Osteocyte (in vitro differentiated cells): ENCODE data around the gene MYRIP. TPM values are rescaled to one million over a fixed set of nuclear protein-coding genes. Genes with fewer than 3 reads are reported as not detected.
"Not testable (repeated sequence)": the region's sequence is repeated elsewhere in the genome, so short reads cannot be mapped to it uniquely, and the experiment has no call there.

Experiments
- DNase-seq: peaks from one replicate; pipeline ENCODE4 v3.0.0; 2021; ENCODE audit warnings: mixed read lengths; ENCODE audit not compliant: unreplicated experiment; ENCODE audit errors: extremely low spot score
- H3K27ac Mint-ChIP-seq: one replicate; pipeline ENCODE4 v1.8.0; 2021; ENCODE audit warnings: mild to moderate bottlenecking, mixed read lengths; ENCODE audit not compliant: unreplicated experiment
- H3K27me3 Mint-ChIP-seq: one replicate; pipeline ENCODE4 v1.8.0; 2021; ENCODE audit warnings: mixed read lengths; ENCODE audit not compliant: unreplicated experiment
- H3K36me3 Mint-ChIP-seq: one replicate; pipeline ENCODE4 v1.8.0; 2021; ENCODE audit warnings: mixed read lengths; ENCODE audit not compliant: unreplicated experiment
- H3K4me1 Mint-ChIP-seq: one replicate; pipeline ENCODE4 v1.8.0; 2021; ENCODE audit warnings: mixed read lengths; ENCODE audit not compliant: unreplicated experiment
- H3K4me3 Mint-ChIP-seq: one replicate; pipeline ENCODE4 v1.8.0; 2021; ENCODE audit warnings: mild to moderate bottlenecking, moderate library complexity, mixed read lengths; ENCODE audit not compliant: unreplicated experiment
- H3K9me3 Mint-ChIP-seq: one replicate; pipeline ENCODE4 v1.8.0; 2021; ENCODE audit warnings: mixed read lengths; ENCODE audit not compliant: unreplicated experiment
- total RNA-seq: library from RNA; stranded (reverse); gene quantifications from 2 replicates; pipeline ENCODE4 v1.2.1, GENCODE V29; 2021
- TF ChIP-seq, protein P1 (sequence below): fragments of 200-600 bp; sonication (generic); IDR thresholded peaks from 2 replicates; pipeline ENCODE4 v1.5.0; 2021; ENCODE audit warnings: antibody characterized with exemption, mild to moderate bottlenecking, moderate library complexity

The MYRIP gene
- total RNA-seq, 1 donor from 2014 or later = 0.62 TPM

DNA sequence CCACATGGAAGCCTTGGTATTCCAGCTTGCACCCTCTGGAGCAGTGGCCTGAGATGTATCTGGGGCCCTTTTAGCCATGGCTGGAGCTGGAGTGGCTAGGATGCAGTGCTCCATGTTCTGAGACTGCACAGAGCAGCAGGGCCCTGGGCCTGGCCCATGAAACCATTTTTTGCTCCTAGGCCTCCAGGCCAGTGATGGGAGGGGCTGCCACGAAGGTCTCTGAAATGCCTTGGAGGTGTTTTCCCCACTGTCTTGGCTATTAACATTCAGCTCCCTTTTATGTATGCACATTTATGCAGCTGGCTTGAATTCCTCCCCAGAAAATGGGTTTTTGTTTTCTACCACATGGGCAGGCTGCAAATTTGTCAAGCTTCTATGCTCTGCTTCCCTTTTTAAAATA, 43.0 kb upstream of the MYRIP start:
- H3K36me3 Mint-ChIP-seq = no peaks in the 10 kb centered on the region
- H3K27me3 Mint-ChIP-seq = peaks cover 3% of the 10 kb centered on the region
- peaks cover 4% of the 10 kb centered on the region for H3K9me3 Mint-ChIP-seq
- H3K4me3 Mint-ChIP-seq = no peak overlapping the region
- H3K4me1 Mint-ChIP-seq = no peaks in the 10 kb centered on the region
- H3K27ac Mint-ChIP-seq = no peak overlapping the region
- no peak for DNase-seq
- TF ChIP-seq, protein P1, sequence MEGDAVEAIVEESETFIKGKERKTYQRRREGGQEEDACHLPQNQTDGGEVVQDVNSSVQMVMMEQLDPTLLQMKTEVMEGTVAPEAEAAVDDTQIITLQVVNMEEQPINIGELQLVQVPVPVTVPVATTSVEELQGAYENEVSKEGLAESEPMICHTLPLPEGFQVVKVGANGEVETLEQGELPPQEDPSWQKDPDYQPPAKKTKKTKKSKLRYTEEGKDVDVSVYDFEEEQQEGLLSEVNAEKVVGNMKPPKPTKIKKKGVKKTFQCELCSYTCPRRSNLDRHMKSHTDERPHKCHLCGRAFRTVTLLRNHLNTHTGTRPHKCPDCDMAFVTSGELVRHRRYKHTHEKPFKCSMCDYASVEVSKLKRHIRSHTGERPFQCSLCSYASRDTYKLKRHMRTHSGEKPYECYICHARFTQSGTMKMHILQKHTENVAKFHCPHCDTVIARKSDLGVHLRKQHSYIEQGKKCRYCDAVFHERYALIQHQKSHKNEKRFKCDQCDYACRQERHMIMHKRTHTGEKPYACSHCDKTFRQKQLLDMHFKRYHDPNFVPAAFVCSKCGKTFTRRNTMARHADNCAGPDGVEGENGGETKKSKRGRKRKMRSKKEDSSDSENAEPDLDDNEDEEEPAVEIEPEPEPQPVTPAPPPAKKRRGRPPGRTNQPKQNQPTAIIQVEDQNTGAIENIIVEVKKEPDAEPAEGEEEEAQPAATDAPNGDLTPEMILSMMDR = no peak

DNA sequence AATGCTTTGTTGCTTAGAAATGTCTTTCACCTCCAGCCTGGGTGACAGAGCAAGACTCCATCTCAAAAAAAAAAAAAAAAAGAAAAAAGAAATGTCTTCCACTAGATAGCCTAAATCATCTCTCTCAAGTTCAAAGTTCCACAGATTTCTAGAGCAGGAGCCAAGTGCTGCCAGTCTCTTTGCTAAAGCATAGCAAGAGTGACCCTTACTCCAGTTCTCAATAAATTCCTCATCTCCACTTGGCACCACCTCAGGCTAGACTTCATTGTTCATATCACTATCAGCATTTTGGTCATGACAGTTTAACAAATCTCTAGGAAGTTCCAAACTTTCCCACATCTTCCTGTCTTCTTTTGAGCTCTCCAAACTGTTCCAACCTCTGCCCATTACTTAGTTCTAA, 42.5 kb upstream of the MYRIP start:
- H3K27ac Mint-ChIP-seq, H3K9me3 Mint-ChIP-seq, H3K4me1 Mint-ChIP-seq, H3K36me3 Mint-ChIP-seq, H3K4me3 Mint-ChIP-seq, DNase-seq, H3K27me3 Mint-ChIP-seq: not testable (repeated sequence)

DNA sequence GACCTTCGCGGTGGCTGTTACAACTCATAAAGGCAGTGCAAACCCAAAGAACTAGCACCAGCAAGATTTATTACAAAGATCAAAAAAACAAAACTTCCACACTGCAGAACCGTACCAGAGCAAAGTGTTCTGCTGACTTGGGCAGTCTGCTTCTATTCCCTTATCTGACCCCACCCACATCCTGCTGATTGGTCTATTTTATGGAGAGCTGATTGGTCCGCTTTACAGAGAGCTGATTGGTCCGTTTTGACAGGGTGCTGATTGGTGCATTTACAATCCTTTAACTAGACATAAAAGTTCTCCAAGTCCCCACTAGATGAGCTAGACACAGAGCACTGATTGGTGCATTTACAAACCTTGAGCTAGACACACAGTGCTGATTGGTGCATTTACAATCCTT, 31.2 kb upstream of the MYRIP start:
- not testable (repeated sequence) for H3K9me3 Mint-ChIP-seq, H3K27ac Mint-ChIP-seq, DNase-seq, H3K27me3 Mint-ChIP-seq, H3K4me3 Mint-ChIP-seq, H3K36me3 Mint-ChIP-seq, H3K4me1 Mint-ChIP-seq

DNA sequence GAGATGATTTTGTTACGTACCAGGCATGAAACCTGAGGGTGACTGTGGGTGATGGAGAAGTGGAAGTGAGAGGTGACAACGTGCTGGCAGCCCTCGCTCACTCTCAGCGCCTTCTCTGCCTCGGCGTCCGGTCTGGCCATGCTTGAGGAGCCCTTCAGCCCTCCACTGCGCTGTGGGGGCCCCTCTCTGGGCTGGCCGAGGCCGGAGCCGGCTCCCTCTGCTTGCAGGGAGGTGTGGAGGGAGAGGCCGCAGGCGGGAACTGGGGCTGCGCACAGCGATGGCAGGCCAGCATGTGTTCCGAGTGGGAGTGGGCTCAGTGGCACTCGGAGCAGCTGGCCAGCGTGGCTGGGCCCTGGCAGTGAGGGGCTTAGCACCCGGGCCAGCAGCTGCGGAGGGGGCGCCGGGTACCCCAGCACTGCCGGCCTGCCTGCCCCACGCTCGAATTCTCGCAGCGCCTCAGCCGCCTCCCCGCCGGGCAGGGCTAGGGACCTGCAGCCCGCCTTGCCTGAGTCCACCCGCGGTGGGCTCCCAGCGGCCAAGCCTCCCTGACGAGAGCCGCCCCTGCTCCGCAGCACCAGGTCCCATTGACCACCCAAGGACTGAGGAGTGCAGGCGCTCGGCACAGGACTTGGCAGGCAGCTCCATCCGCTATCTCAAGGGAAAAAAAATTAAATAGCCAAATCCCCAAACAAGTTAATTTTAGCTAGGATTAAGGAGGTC, 29.7 kb upstream of the MYRIP start:
- DNase-seq = peak; percentile 86
- Mint-ChIP-seq H3K27ac (no peak overlapping the region), H3K4me3 (no peak overlapping the region), H3K36me3 (no peaks in the 10 kb centered on the region), H3K9me3 (peaks cover 5% of the 10 kb centered on the region), H3K27me3 (peaks cover 7% of the 10 kb centered on the region), H3K4me1 (no peaks in the 10 kb centered on the region)
- TF ChIP-seq, protein P1 = no peak

DNA sequence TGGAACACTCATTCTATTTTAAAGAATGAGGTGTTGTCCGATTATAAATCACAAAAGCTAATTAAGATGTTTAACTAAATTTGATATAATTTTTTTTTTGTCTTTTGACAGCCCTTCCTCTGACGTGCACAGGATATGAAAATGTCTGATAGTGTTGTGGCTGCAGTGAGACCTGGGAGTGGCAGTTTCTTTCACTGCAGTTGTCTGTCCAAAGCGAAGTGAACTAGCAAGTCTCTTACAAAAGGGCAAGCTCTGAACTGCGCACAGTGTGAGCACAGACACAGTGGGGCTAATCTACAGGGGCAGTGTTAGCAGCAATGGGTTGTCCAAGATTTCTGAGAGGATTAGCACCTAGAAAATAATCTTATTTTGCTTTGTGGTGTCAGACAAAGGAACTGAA, 29.1 kb upstream of the MYRIP start:
- no peak overlapping the region for H3K27ac Mint-ChIP-seq
- peaks cover 7% of the 10 kb centered on the region for H3K27me3 Mint-ChIP-seq
- no peak overlapping the region for H3K4me3 Mint-ChIP-seq
- peaks cover 5% of the 10 kb centered on the region for H3K9me3 Mint-ChIP-seq
- TF ChIP-seq, protein P1 = no peak
- no peak for DNase-seq
- no peaks in the 10 kb centered on the region for H3K4me1 Mint-ChIP-seq
- H3K36me3 Mint-ChIP-seq = no peaks in the 10 kb centered on the region

DNA sequence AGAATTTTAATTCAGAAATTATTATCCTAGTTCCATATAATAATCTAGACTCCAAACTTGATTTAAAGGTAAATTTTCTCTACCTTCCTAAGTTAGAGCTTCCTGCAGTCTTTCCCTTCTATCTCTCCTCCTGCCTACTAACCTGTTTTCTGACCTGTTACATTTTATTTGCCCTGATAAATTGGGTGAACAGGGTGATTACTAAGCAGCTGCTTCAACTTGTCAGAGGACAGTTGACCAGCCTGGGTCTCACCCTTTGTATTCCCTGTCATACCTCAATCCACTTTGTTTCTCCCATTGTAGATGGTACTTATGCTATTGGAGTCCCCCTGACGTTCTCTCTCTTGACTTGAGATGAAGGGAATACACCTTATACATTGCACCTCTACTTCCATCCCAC, 28.4 kb upstream of the MYRIP start:
- peaks cover 5% of the 10 kb centered on the region for H3K9me3 Mint-ChIP-seq
- no peak overlapping the region for H3K4me3 Mint-ChIP-seq
- DNase-seq = no peak
- no peaks in the 10 kb centered on the region for H3K4me1 Mint-ChIP-seq
- TF ChIP-seq, protein P1 = no peak
- H3K27me3 Mint-ChIP-seq = peaks cover 7% of the 10 kb centered on the region
- H3K36me3 Mint-ChIP-seq = no peaks in the 10 kb centered on the region
- no peak overlapping the region for H3K27ac Mint-ChIP-seq
